ENCODE measurements around the gene CSRP3. TPM values are rescaled to one million over a fixed set of nuclear protein-coding genes. Genes with fewer than 3 reads are reported as not detected.

Gene CSRP3
- polyA plus RNA-seq, 1 donor from 2014 or later, result not detected

GRCh38 chr11:19199771-19200170 is 2.0 kb downstream of the CSRP3 start:
- H3K4me3 ChIP-seq (ENCODE audit: low read length), result no peak overlapping the region
- TF ChIP-seq POLR2AphosphoS5 (IDR thresholded peaks at IDR 0.05), result no peak
- TF ChIP-seq CTCF (IDR thresholded peaks at IDR 0.05; ENCODE audit: poor library complexity, severe bottlenecking), result no peak
- no peak for TF ChIP-seq MXI1 (conservative IDR thresholded peaks at IDR 0.05; ENCODE audit: poor library complexity, severe bottlenecking)
- TF ChIP-seq EP300 (conservative IDR thresholded peaks at IDR 0.05; ENCODE audit: poor library complexity, severe bottlenecking), result no peak
- no peak for TF ChIP-seq EZH2 (IDR thresholded peaks at IDR 0.05; ENCODE audit: borderline replicate concordance, insufficient read depth, low read length, poor library complexity, severe bottlenecking)
- no peak for TF ChIP-seq SMC3 (conservative IDR thresholded peaks at IDR 0.05; ENCODE audit: poor library complexity)
- TF ChIP-seq REST (IDR thresholded peaks at IDR 0.05; ENCODE audit: borderline replicate concordance), result no peak
- no peak for TF ChIP-seq RAD21 (conservative IDR thresholded peaks at IDR 0.05)
- TF ChIP-seq TAF1 (IDR thresholded peaks at IDR 0.05; ENCODE audit: low read depth), result no peak

DNA sequence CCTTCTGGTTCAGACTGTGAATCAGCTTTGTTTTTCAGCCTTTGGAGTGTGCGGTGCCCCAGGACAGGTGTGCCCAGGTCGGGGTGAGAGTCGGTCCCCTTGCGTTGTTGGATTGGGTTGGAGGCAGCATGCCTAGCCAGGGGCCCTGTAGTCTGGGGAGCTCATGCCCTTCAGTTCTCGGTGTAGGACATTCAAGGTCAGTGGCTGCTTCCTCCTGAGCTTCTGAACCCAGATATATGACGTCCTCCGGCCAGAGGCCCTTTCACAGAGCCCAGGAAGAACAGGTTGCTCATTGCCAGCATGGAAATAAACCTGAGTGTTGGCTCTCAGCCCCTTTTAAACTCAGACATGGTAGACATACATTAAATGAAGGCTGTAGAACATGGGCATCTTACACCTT is 2.7 kb downstream of the CSRP3 start:
- Histone ChIP-seq H2AFZ (ENCODE audit: low read depth, low read length) (no peak overlapping the region), H3K27me3 (ENCODE audit: insufficient read depth, low read depth, low read length) (no peaks in the 10 kb centered on the region), H3K36me3 (ENCODE audit: insufficient read depth, low read length) (no peaks in the 10 kb centered on the region), H4K20me1 (ENCODE audit: insufficient read depth) (no peaks in the 10 kb centered on the region), H3K9ac (ENCODE audit: low read length) (no peak overlapping the region), H3F3A (ENCODE audit: insufficient read depth, low read length, poor library complexity, severe bottlenecking) (no peaks in the 10 kb centered on the region), H3K4me2 (ENCODE audit: low read length) (no peak overlapping the region), H3K9me3 (ENCODE audit: low read length) (no peaks in the 10 kb centered on the region), H3K4me3 (ENCODE audit: low read length) (no peak overlapping the region), H3K9me2 (ENCODE audit: insufficient read depth, low read length) (no peaks in the 10 kb centered on the region), H3K27ac (ENCODE audit: low read length) (no peak overlapping the region), H3K79me2 (replicated peaks; ENCODE audit: insufficient read depth, low read length) (no peaks in the 10 kb centered on the region)
- no peak for TF ChIP-seq EP300 (conservative IDR thresholded peaks at IDR 0.05; ENCODE audit: poor library complexity, severe bottlenecking)
- TF ChIP-seq REST (IDR thresholded peaks at IDR 0.05; ENCODE audit: borderline replicate concordance), result no peak
- TF ChIP-seq TAF1 (IDR thresholded peaks at IDR 0.05; ENCODE audit: low read depth), result no peak
- TF ChIP-seq CTCF (IDR thresholded peaks at IDR 0.05; ENCODE audit: poor library complexity, severe bottlenecking), result no peak
- TF ChIP-seq SMC3 (conservative IDR thresholded peaks at IDR 0.05; ENCODE audit: poor library complexity), result no peak
- TF ChIP-seq RAD21 (conservative IDR thresholded peaks at IDR 0.05), result no peak
- TF ChIP-seq MXI1 (conservative IDR thresholded peaks at IDR 0.05; ENCODE audit: poor library complexity, severe bottlenecking), result no peak
- TF ChIP-seq EZH2 (IDR thresholded peaks at IDR 0.05; ENCODE audit: borderline replicate concordance, insufficient read depth, low read length, poor library complexity, severe bottlenecking), result no peak
- TF ChIP-seq POLR2AphosphoS5 (IDR thresholded peaks at IDR 0.05), result no peak

More at GRCh38 chr11:19199771-19200170, 2.0 kb downstream of the CSRP3 start:
- no peaks in the 10 kb centered on the region for H3K79me2 ChIP-seq (replicated peaks; ENCODE audit: insufficient read depth, low read length)
- H3K36me3 ChIP-seq (ENCODE audit: insufficient read depth, low read length), result no peaks in the 10 kb centered on the region
- H3K27me3 ChIP-seq (ENCODE audit: insufficient read depth, low read depth, low read length), result no peaks in the 10 kb centered on the region
- H4K20me1 ChIP-seq (ENCODE audit: insufficient read depth), result no peaks in the 10 kb centered on the region
- H3K4me2 ChIP-seq (ENCODE audit: low read length), result no peak overlapping the region
- no peak overlapping the region for H3K27ac ChIP-seq (ENCODE audit: low read length)
- no peaks in the 10 kb centered on the region for H3K9me2 ChIP-seq (ENCODE audit: insufficient read depth, low read length)
- no peaks in the 10 kb centered on the region for H3K9me3 ChIP-seq (ENCODE audit: low read length)
- H3F3A ChIP-seq (ENCODE audit: insufficient read depth, low read length, poor library complexity, severe bottlenecking), result no peaks in the 10 kb centered on the region
- no peak overlapping the region for H2AFZ ChIP-seq (ENCODE audit: low read depth, low read length)
- no peak overlapping the region for H3K9ac ChIP-seq (ENCODE audit: low read length)
